Measurements from ENCODE around the gene WDR82.

GRCh38 chr3:52225452-52226228 is 52.8 kb downstream of the WDR82 start, which contains the start of gene TLR9:
- TF ChIP-seq, protein P1, sequence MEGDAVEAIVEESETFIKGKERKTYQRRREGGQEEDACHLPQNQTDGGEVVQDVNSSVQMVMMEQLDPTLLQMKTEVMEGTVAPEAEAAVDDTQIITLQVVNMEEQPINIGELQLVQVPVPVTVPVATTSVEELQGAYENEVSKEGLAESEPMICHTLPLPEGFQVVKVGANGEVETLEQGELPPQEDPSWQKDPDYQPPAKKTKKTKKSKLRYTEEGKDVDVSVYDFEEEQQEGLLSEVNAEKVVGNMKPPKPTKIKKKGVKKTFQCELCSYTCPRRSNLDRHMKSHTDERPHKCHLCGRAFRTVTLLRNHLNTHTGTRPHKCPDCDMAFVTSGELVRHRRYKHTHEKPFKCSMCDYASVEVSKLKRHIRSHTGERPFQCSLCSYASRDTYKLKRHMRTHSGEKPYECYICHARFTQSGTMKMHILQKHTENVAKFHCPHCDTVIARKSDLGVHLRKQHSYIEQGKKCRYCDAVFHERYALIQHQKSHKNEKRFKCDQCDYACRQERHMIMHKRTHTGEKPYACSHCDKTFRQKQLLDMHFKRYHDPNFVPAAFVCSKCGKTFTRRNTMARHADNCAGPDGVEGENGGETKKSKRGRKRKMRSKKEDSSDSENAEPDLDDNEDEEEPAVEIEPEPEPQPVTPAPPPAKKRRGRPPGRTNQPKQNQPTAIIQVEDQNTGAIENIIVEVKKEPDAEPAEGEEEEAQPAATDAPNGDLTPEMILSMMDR (IDR thresholded peaks at IDR 0.05), result no peak
- TF ChIP-seq POLR2A (IDR thresholded peaks at IDR 0.05), result no peak
